IgD-negative memory B cell (primary cell): Measurements from ENCODE around the gene ADARB2. TPM values are rescaled to one million over a fixed set of nuclear protein-coding genes. Genes with fewer than 3 reads are reported as not detected.

Experiments used
- H3K27ac Mint-ChIP-seq, 3 donors: one replicate each; pipeline ENCODE4 v1.8.0; 2020 to 2022; ENCODE audit warnings: mild to moderate bottlenecking in 3 of 3, mixed read lengths in 3 of 3, moderate library complexity in 1 of 3
- H3K27me3 Mint-ChIP-seq: one replicate; pipeline ENCODE4 v1.8.0; 2021; ENCODE audit warnings: mixed read lengths
- H3K36me3 Mint-ChIP-seq: one replicate; pipeline ENCODE4 v1.8.0; 2020; ENCODE audit warnings: mild to moderate bottlenecking, mixed read lengths
- H3K4me1 Mint-ChIP-seq, 3 donors: one replicate each; pipeline ENCODE4 v1.8.0; 2020 to 2022; ENCODE audit warnings: mixed read lengths in 3 of 3, mild to moderate bottlenecking in 1 of 3
- H3K4me3 Mint-ChIP-seq, 4 donors: one replicate each; pipeline ENCODE4 v1.8.0; 2020 to 2022; ENCODE audit warnings: mild to moderate bottlenecking in 4 of 4, mixed read lengths in 4 of 4, moderate library complexity in 3 of 4
- H3K9me3 Mint-ChIP-seq, 3 donors: one replicate each; pipeline ENCODE4 v1.8.0; 2020 to 2021; ENCODE audit warnings: mixed read lengths in 3 of 3, mild to moderate bottlenecking in 1 of 3
- polyA plus RNA-seq: library from polyadenylated mRNA; unstranded; fragments of 300-500 nt; fragmentation: Illumina TruSeq; gene quantifications from one replicate; pipeline ENCODE4 v1.2.3, GENCODE V29; 2021

ADARB2 gene
- polyA plus RNA-seq, 1 donor from 2014 or later, result not detected

GRCh38 chr10:1515121-1515779 lies 222.1 kb downstream of the ADARB2 start:
- H3K36me3 Mint-ChIP-seq, result no peaks in the 10 kb centered on the region
- no peak overlapping the region for H3K4me3 Mint-ChIP-seq
- H3K27me3 Mint-ChIP-seq, result no peaks in the 10 kb centered on the region
- peaks cover 0 to 2% (median 0%) of the 10 kb centered on the region in 3 donors for H3K9me3 Mint-ChIP-seq
- no peak overlapping the region for H3K27ac Mint-ChIP-seq
- H3K4me1 Mint-ChIP-seq, result peaks cover 4 to 7% (median 4%) of the 10 kb centered on the region in 3 donors

GRCh38 chr10:1514681-1515080 lies 222.6 kb downstream of the ADARB2 start:
- Mint-ChIP-seq H3K27me3 (no peaks in the 10 kb centered on the region), H3K4me3 (no peak overlapping the region), H3K36me3 (no peaks in the 10 kb centered on the region), H3K27ac (no peak overlapping the region), H3K9me3 (peaks cover 0 to 2% (median 0%) of the 10 kb centered on the region in 3 donors), H3K4me1 (peaks cover 4 to 6% (median 4%) of the 10 kb centered on the region in 3 donors)

- Mint-ChIP-seq H3K4me1 (peaks cover 2 to 6% (median 4%) of the 10 kb centered on the region in 3 donors), H3K9me3 (no peaks in the 10 kb centered on the region), H3K36me3 (no peaks in the 10 kb centered on the region), H3K27ac (no peak overlapping the region), H3K4me3 (no peak overlapping the region), H3K27me3 (no peaks in the 10 kb centered on the region)
Observed at GRCh38 chr10:1513221-1513620, 224.1 kb downstream of the ADARB2 start.

GRCh38 chr10:1509011-1509530 lies 228.3 kb downstream of the ADARB2 start:
- Mint-ChIP-seq H3K36me3 (no peaks in the 10 kb centered on the region), H3K27ac (no peak overlapping the region), H3K27me3 (peaks cover 1% of the 10 kb centered on the region), H3K4me1 (peaks cover 0 to 3% (median 2%) of the 10 kb centered on the region in 3 donors), H3K9me3 (peaks cover 0 to 3% (median 0%) of the 10 kb centered on the region in 3 donors), H3K4me3 (no peak overlapping the region)

GRCh38 chr10:1508096-1508495 lies 229.2 kb downstream of the ADARB2 start:
- H3K9me3 Mint-ChIP-seq, result peaks cover 0 to 5% (median 0%) of the 10 kb centered on the region in 3 donors
- H3K4me3 Mint-ChIP-seq, result peak overlapping the region in 1 of 4 donors; percentile 12
- peaks cover 1% of the 10 kb centered on the region for H3K27me3 Mint-ChIP-seq
- H3K4me1 Mint-ChIP-seq, result peaks cover 0 to 3% (median 2%) of the 10 kb centered on the region in 3 donors
- no peak overlapping the region for H3K27ac Mint-ChIP-seq
- H3K36me3 Mint-ChIP-seq, result no peaks in the 10 kb centered on the region

GRCh38 chr10:1507436-1507835 lies 229.9 kb downstream of the ADARB2 start:
- Mint-ChIP-seq H3K27ac (no peak overlapping the region), H3K4me1 (peaks cover 0 to 3% (median 2%) of the 10 kb centered on the region in 3 donors), H3K9me3 (peaks cover 0 to 5% (median 0%) of the 10 kb centered on the region in 3 donors), H3K27me3 (peaks cover 1% of the 10 kb centered on the region), H3K4me3 (no peak overlapping the region), H3K36me3 (no peaks in the 10 kb centered on the region)

GRCh38 chr10:1504940-1505339 lies 232.4 kb downstream of the ADARB2 start:
- Mint-ChIP-seq H3K4me3 (no peak overlapping the region), H3K27me3 (peaks cover 1% of the 10 kb centered on the region), H3K27ac (peak overlapping the region in 1 of 3 donors; percentile 10), H3K36me3 (no peaks in the 10 kb centered on the region), H3K9me3 (peaks cover 0 to 5% (median 0%) of the 10 kb centered on the region in 3 donors), H3K4me1 (peaks cover 0 to 2% (median 2%) of the 10 kb centered on the region in 3 donors)

GRCh38 chr10:1504286-1504685 lies 233.0 kb downstream of the ADARB2 start:
- Mint-ChIP-seq H3K9me3 (peaks cover 0 to 5% (median 0%) of the 10 kb centered on the region in 3 donors), H3K4me3 (no peak overlapping the region), H3K4me1 (peaks cover 0 to 2% (median 2%) of the 10 kb centered on the region in 3 donors), H3K27ac (no peak overlapping the region), H3K27me3 (peaks cover 1% of the 10 kb centered on the region), H3K36me3 (no peaks in the 10 kb centered on the region)

- Mint-ChIP-seq H3K4me1 (peaks cover 0 to 2% (median 2%) of the 10 kb centered on the region in 3 donors), H3K9me3 (peaks cover 0 to 5% (median 0%) of the 10 kb centered on the region in 3 donors), H3K27ac (no peak overlapping the region), H3K27me3 (peaks cover 1% of the 10 kb centered on the region), H3K36me3 (no peaks in the 10 kb centered on the region), H3K4me3 (no peak overlapping the region)
Observed at GRCh38 chr10:1502451-1502850, 234.9 kb downstream of the ADARB2 start.

GRCh38 chr10:1499359-1499957 lies 237.9 kb downstream of the ADARB2 start:
- Mint-ChIP-seq H3K27ac (no peak overlapping the region), H3K9me3 (peaks cover 0 to 4% (median 0%) of the 10 kb centered on the region in 3 donors), H3K27me3 (no peaks in the 10 kb centered on the region), H3K36me3 (no peaks in the 10 kb centered on the region), H3K4me1 (no peaks in the 10 kb centered on the region), H3K4me3 (no peak overlapping the region)

- H3K4me1 Mint-ChIP-seq, result no peaks in the 10 kb centered on the region
- H3K9me3 Mint-ChIP-seq, result peaks cover 0 to 2% (median 0%) of the 10 kb centered on the region in 3 donors
- no peak overlapping the region for H3K4me3 Mint-ChIP-seq
- no peaks in the 10 kb centered on the region for H3K27me3 Mint-ChIP-seq
- no peak overlapping the region for H3K27ac Mint-ChIP-seq
- no peaks in the 10 kb centered on the region for H3K36me3 Mint-ChIP-seq
Observed at GRCh38 chr10:1498746-1499358, 238.5 kb downstream of the ADARB2 start.

- Mint-ChIP-seq H3K9me3 (no peaks in the 10 kb centered on the region), H3K4me3 (no peak overlapping the region), H3K27me3 (peaks cover 2% of the 10 kb centered on the region), H3K36me3 (no peaks in the 10 kb centered on the region), H3K27ac (no peak overlapping the region), H3K4me1 (peaks cover 6 to 14% (median 7%) of the 10 kb centered on the region in 3 donors)
Observed at GRCh38 chr10:1495915-1496517, 241.3 kb downstream of the ADARB2 start.

GRCh38 chr10:1492641-1493040 lies 244.7 kb downstream of the ADARB2 start:
- peaks cover 24 to 38% (median 26%) of the 10 kb centered on the region in 3 donors for H3K4me1 Mint-ChIP-seq
- H3K27me3 Mint-ChIP-seq, result peaks cover 2% of the 10 kb centered on the region
- H3K4me3 Mint-ChIP-seq, result no peak overlapping the region
- no peak overlapping the region for H3K27ac Mint-ChIP-seq
- peaks cover 0 to 3% (median 0%) of the 10 kb centered on the region in 3 donors for H3K9me3 Mint-ChIP-seq
- H3K36me3 Mint-ChIP-seq, result no peaks in the 10 kb centered on the region

- H3K4me3 Mint-ChIP-seq, result peak overlapping the region in 2 of 4 donors; percentile 7 to 67
- no peaks in the 10 kb centered on the region for H3K36me3 Mint-ChIP-seq
- H3K27ac Mint-ChIP-seq, result peak overlapping the region; percentile 3 to 82 (median 54)
- H3K4me1 Mint-ChIP-seq, result peaks cover 26 to 43% (median 28%) of the 10 kb centered on the region in 3 donors
- peaks cover 0 to 3% (median 0%) of the 10 kb centered on the region in 3 donors for H3K9me3 Mint-ChIP-seq
- H3K27me3 Mint-ChIP-seq, result peaks cover 2% of the 10 kb centered on the region
Observed at GRCh38 chr10:1491901-1492300, 245.4 kb downstream of the ADARB2 start.
